IMR-90 (cell line): ENCODE measurements around the gene KCNT1. TPM values are rescaled to one million over a fixed set of nuclear protein-coding genes. Genes with fewer than 3 reads are reported as not detected.

ENCODE experiments used
- ATAC-seq: fragments of 200-7000 bp; cut with Tn5 transposase; 2 replicates; pipeline ENCODE4 v1.9.1; 2020; ENCODE audit warnings: low read depth, mild to moderate bottlenecking, moderate library complexity
- BruUV-seq: library from RNA; stranded (reverse); fragments of 400-500 nt; replicated peaks from 2 replicates; lab custom pipeline; 2021; lab: Mats Ljungman, UMichigan
- CTCF ChIA-PET: fragments of 300-600 bp; formaldehyde crosslinking; extraction: SDS; loops from one replicate; lab custom pipeline; 2021; ENCODE audit warnings: antibody characterized with exemption; lab: Yijun Ruan, JAX
- POLR2A ChIA-PET: fragments of 300-600 bp; sonication (Branson Sonifier 250); formaldehyde crosslinking; loops from one replicate; lab custom pipeline; 2022; ENCODE audit warnings: antibody characterized with exemption; ENCODE audit not compliant: unreplicated experiment; lab: Charles Lee
- DNase-seq: peaks from one replicate; pipeline ENCODE4 v3.0.0; 2013
- H2AFZ ChIP-seq: replicated peaks from 2 replicates; pipeline ENCODE3; 2013; ENCODE audit warnings: low read length, mild to moderate bottlenecking; ENCODE audit not compliant: poor library complexity
- H2AK5ac ChIP-seq: 2 replicates; pipeline ENCODE4 v1.6.1; 2013; ENCODE audit warnings: low read depth, low read length, inconsistent platforms
- H2AK9ac ChIP-seq: replicated peaks from 2 replicates; pipeline ENCODE3; 2013; ENCODE audit warnings: mild to moderate bottlenecking, low read depth, low read length, moderate library complexity; ENCODE audit not compliant: poor library complexity
- H2BK120ac ChIP-seq: 2 replicates; pipeline ENCODE4 v1.6.1; 2013; ENCODE audit warnings: low read depth, low read length, inconsistent platforms
- H2BK15ac ChIP-seq: 3 replicates; pipeline ENCODE4 v1.6.1; 2013; ENCODE audit warnings: low read depth, low read length, inconsistent platforms
- H2BK20ac ChIP-seq: 2 replicates; pipeline ENCODE4 v1.6.1; 2013; ENCODE audit warnings: low read depth, mild to moderate bottlenecking, inconsistent platforms, low read length, moderate library complexity
- H2BK5ac ChIP-seq: 2 replicates; pipeline ENCODE4 v1.6.1; 2013; ENCODE audit warnings: mild to moderate bottlenecking, low read depth, low read length, inconsistent platforms; ENCODE audit not compliant: poor library complexity, severe bottlenecking
- H3K14ac ChIP-seq: replicated peaks from 2 replicates; pipeline ENCODE4 v1.6.1; 2013; ENCODE audit warnings: low read depth, low read length, inconsistent platforms
- H3K18ac ChIP-seq: 2 replicates; pipeline ENCODE4 v1.6.1; 2013; ENCODE audit warnings: low read depth, low read length, control low read depth
- H3K23ac ChIP-seq: 2 replicates; pipeline ENCODE4 v1.6.1; 2013; ENCODE audit warnings: low read depth, low read length, inconsistent platforms
- H3K27ac ChIP-seq: 2 replicates; pipeline ENCODE4 v1.5.1; 2013; ENCODE audit warnings: mild to moderate bottlenecking, control low read depth, low read length; ENCODE audit not compliant: insufficient read depth
- H3K27me3 ChIP-seq: 2 replicates; pipeline ENCODE4 v1.6.1; 2013; ENCODE audit warnings: low read length; ENCODE audit not compliant: control insufficient read depth, insufficient read depth
- H3K36me3 ChIP-seq: 2 replicates; pipeline ENCODE4 v1.6.1; 2013; ENCODE audit warnings: low read length, mixed read lengths; ENCODE audit not compliant: control insufficient read depth, insufficient read depth
- H3K4ac ChIP-seq: 2 replicates; pipeline ENCODE4 v1.6.1; 2013; ENCODE audit warnings: low read depth, low read length, inconsistent platforms
- H3K4me1 ChIP-seq: 2 replicates; pipeline ENCODE4 v1.6.1; 2013; ENCODE audit warnings: low read length, mixed read lengths; ENCODE audit not compliant: control insufficient read depth, insufficient read depth
- H3K4me2 ChIP-seq: 2 replicates; pipeline ENCODE4 v1.6.1; 2013; ENCODE audit warnings: low read depth, mild to moderate bottlenecking, control low read depth, low read length, moderate library complexity
- H3K4me3 ChIP-seq: 2 replicates; pipeline ENCODE4 v1.5.1; 2013; ENCODE audit warnings: low read depth, mild to moderate bottlenecking, control low read depth, low read length, moderate library complexity; ENCODE audit not compliant: insufficient read depth
- H3K56ac ChIP-seq: 2 replicates; pipeline ENCODE4 v1.6.1; 2013; ENCODE audit warnings: low read length, inconsistent platforms; ENCODE audit not compliant: insufficient read depth; ENCODE audit errors: extremely low read depth
- H3K79me1 ChIP-seq, 2 experiments: 2 replicates each; pipeline ENCODE4 v1.6.1; 2013; ENCODE audit warnings: low read length in 2 of 2, inconsistent platforms in 1 of 2, low read depth in 1 of 2
- H3K9ac ChIP-seq: 2 replicates; pipeline ENCODE4 v1.6.1; 2013; ENCODE audit warnings: low read depth, low read length, control low read depth
- H3K9me1 ChIP-seq: 2 replicates; pipeline ENCODE4 v1.6.1; 2013; ENCODE audit warnings: low read length, inconsistent platforms; ENCODE audit not compliant: insufficient read depth
- H3K9me3 ChIP-seq: 2 replicates; pipeline ENCODE4 v1.6.1; 2013; ENCODE audit warnings: low read length; ENCODE audit not compliant: control insufficient read depth, insufficient read depth
- H4K20me1 ChIP-seq: 2 replicates; pipeline ENCODE4 v1.6.1; 2013; ENCODE audit warnings: low read length, inconsistent platforms; ENCODE audit not compliant: insufficient read depth
- H4K5ac ChIP-seq: 2 replicates; pipeline ENCODE4 v1.6.1; 2013; ENCODE audit warnings: mild to moderate bottlenecking, low read depth, low read length, control low read depth
- H4K8ac ChIP-seq, 2 experiments: 2 replicates each; pipeline ENCODE4 v1.6.1; 2013; ENCODE audit warnings: low read depth in 2 of 2, low read length in 2 of 2, control low read depth in 1 of 2, inconsistent platforms in 1 of 2
- H4K91ac ChIP-seq: 2 replicates; pipeline ENCODE4 v1.6.1; 2013; ENCODE audit warnings: low read depth, low read length, inconsistent platforms; ENCODE audit not compliant: insufficient read depth
- WGBS, 2 experiments: methylation state at CpG; one replicate each; pipeline versions ENCODE4 v1.1.5 to v1.1.7; 2013; ENCODE audit warnings: missing lambda C conversion rate in 2 of 2; ENCODE audit not compliant: insufficient read length in 1 of 2; ENCODE audit errors: extremely low coverage in 2 of 2; 5-methylcytosine and 5-hydroxymethylcytosine counted together
- dilution Hi-C: fragments of 300-500 bp; cut with HindIII; formaldehyde crosslinking; loops from one replicate; pipeline ENCODE4 v1.14.3; 2018; ENCODE audit warnings: low sequenced_read_pairs; ENCODE audit not compliant: unreplicated experiment
- in situ Hi-C: fragments of 300-500 bp; cut with MboI; formaldehyde crosslinking; loops from 3 replicates; pipeline ENCODE4 v1.14.3; 2019; ENCODE audit warnings: low sequenced_read_pairs, inconsistent platforms, mixed read lengths
- intact Hi-C: fragments of 100-400 bp; cut with micrococcal nuclease; formaldehyde crosslinking; loops from 2 replicates; pipeline ENCODE4 v1.10.0; 2022
- polyA plus RNA-seq, 3 experiments: library from polyadenylated mRNA; depleted of rRNA; stranded (reverse); fragments of >200 nt; gene quantifications; 2 replicates each; pipeline ENCODE4 v1.2.3, GENCODE V29; 2012; ENCODE audit warnings: low replicate concordance in 1 of 3
- total RNA-seq: library from RNA; depleted of rRNA; stranded (reverse); fragments of >200 nt; gene quantifications from 2 replicates; pipeline ENCODE4 v1.2.3, GENCODE V29; 2012
- TF ChIP-seq, protein P1 (sequence below): fragments of 150-350 bp; IDR thresholded peaks from 2 replicates; pipeline ENCODE4 v1.6.1; 2017; ENCODE audit warnings: mild to moderate bottlenecking, antibody characterized with exemption, low read length, low read depth

Gene KCNT1
- total and polyA plus RNA-seq, 2 of the 4 experiments (the other 2 are of a cell fraction): not detected

DNA sequence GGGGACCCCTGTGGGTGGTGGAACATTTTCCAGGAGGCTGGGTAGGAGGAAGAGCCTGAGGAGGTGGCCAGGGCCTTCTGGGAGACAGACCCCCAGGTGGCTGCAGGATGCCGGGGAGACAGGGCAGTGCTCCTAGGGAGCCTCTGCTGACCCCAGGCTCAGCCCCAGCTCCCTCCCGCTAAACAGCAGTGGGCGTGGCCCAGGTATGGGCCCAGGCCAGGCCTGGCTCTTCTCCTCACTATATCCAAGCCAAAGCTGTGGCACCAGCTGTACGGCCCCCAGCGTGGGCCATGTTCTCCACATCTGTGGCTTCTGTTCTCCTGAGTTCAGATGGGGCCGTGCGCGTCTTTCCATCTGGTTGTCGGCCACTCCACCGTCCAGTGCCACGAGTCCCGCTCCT lies 58.5 kb downstream of the KCNT1 start:
- Histone ChIP-seq H4K8ac (no peak overlapping the region), H3K18ac (no peak overlapping the region), H3K9me3 (peaks cover 4% of the 10 kb centered on the region; the same call in 1 of the 2 replicates), H2AK9ac (no peak overlapping the region), H3K27me3 (0 out of 2 replicates have a peak, but pooled peaks cover 2% of the 10 kb centered on the region), H2BK5ac (no peak overlapping the region), H3K4ac (no peak overlapping the region), H3K9ac (no peak overlapping the region), H2AK5ac (no peak overlapping the region), H3K79me1 (no peaks in the 10 kb centered on the region), H3K4me2 (no peak overlapping the region), H3K23ac (no peak overlapping the region), H3K36me3 (no peaks in the 10 kb centered on the region), H4K20me1 (no peaks in the 10 kb centered on the region), H2BK15ac (no peak overlapping the region), H4K91ac (no peak overlapping the region), H3K4me3 (no peak overlapping the region), H2BK120ac (no peak overlapping the region), H3K27ac (no peak overlapping the region), H3K14ac (no peak overlapping the region), H3K9me1 (no peaks in the 10 kb centered on the region), H3K56ac (no peak overlapping the region), H2AFZ (no peak overlapping the region), H3K4me1 (no peaks in the 10 kb centered on the region), H4K5ac (no peak overlapping the region), H2BK20ac (no peak overlapping the region)
- 31% methylated on average over 2 of the region's 12 CpGs; no CpG with 5 or more reads in 1 of the 2 experiments for WGBS, 2 experiments
- DNase-seq: no peak
- in situ Hi-C loops (no loop called here), dilution Hi-C loops (no loop called here), intact Hi-C loops (no loop called here)
- TF ChIP-seq, protein P1, sequence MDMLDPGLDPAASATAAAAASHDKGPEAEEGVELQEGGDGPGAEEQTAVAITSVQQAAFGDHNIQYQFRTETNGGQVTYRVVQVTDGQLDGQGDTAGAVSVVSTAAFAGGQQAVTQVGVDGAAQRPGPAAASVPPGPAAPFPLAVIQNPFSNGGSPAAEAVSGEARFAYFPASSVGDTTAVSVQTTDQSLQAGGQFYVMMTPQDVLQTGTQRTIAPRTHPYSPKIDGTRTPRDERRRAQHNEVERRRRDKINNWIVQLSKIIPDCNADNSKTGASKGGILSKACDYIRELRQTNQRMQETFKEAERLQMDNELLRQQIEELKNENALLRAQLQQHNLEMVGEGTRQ: no peak
- BruUV-seq: no TSS peak
- ChIA-PET POLR2A (no interaction called here), CTCF (no interaction called here)
- no peak for ATAC-seq
